ENCODE measurements around the gene KIF22.
"Not testable (repeated sequence)": the region's sequence is repeated elsewhere in the genome, so short reads cannot be mapped to it uniquely, and the experiment has no call there.

DNA sequence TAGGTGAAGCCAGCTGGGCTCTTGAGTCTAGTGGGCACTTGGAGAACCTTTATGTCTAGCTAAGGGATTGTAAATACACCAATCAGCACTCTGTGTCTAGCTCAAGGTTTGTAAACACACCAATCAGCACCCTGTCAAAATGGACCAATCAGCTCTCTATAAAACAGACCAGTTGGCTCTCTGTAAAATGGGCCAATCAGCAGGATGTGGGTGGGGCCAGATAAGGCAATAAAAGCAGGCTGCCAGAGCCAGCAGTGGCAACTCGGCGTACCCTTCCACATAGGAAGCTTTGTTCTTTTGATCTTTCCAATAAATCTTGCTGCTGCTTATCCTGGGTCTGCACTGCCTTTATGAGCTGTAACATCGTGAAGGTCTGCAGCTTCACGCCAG lies 41.8 kb upstream of the KIF22 start:
- TF ChIP-seq POLR2A (IDR thresholded peaks at IDR 0.05) = not testable (repeated sequence)
- TF ChIP-seq, protein P1, sequence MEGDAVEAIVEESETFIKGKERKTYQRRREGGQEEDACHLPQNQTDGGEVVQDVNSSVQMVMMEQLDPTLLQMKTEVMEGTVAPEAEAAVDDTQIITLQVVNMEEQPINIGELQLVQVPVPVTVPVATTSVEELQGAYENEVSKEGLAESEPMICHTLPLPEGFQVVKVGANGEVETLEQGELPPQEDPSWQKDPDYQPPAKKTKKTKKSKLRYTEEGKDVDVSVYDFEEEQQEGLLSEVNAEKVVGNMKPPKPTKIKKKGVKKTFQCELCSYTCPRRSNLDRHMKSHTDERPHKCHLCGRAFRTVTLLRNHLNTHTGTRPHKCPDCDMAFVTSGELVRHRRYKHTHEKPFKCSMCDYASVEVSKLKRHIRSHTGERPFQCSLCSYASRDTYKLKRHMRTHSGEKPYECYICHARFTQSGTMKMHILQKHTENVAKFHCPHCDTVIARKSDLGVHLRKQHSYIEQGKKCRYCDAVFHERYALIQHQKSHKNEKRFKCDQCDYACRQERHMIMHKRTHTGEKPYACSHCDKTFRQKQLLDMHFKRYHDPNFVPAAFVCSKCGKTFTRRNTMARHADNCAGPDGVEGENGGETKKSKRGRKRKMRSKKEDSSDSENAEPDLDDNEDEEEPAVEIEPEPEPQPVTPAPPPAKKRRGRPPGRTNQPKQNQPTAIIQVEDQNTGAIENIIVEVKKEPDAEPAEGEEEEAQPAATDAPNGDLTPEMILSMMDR (IDR thresholded peaks at IDR 0.05) = not testable (repeated sequence)
